CD14-positive monocyte (primary cell): Measurements from ENCODE around the gene MED12L. TPM values are rescaled to one million over a fixed set of nuclear protein-coding genes. Genes with fewer than 3 reads are reported as not detected.

Source experiments
- DNase-seq, 3 donors: peaks; one replicate each; pipeline ENCODE4 v3.0.0-alpha.2; 2011 to 2022
- H2AFZ ChIP-seq: 2 replicates; pipeline ENCODE4 v1.6.0; 2012; ENCODE audit warnings: mild to moderate bottlenecking, low read depth, low read length, inconsistent platforms; ENCODE audit not compliant: insufficient read depth, poor library complexity, severe bottlenecking
- H3K27ac ChIP-seq, 2 donors: 1 replicate in 1 of 2; 2 replicates in 1 of 2; pipeline ENCODE4 v1.5.1; 2012 to 2013; ENCODE audit warnings: low read length in 2 of 2, control low read depth in 1 of 2, inconsistent platforms in 1 of 2, low read depth in 1 of 2, mild to moderate bottlenecking in 1 of 2
- H3K27me3 ChIP-seq, 2 donors: one replicate each; pipeline versions ENCODE4 v1.6.0 to v1.6.1; 2011 to 2013; ENCODE audit warnings: low read length in 2 of 2; ENCODE audit not compliant: control insufficient read depth in 2 of 2, insufficient read depth in 2 of 2
- H3K36me3 ChIP-seq, 2 donors: replicated peaks in 1 of 2; 1 replicate in 1 of 2; 2 replicates in 1 of 2; pipeline versions ENCODE4 v1.5.1 to v1.6.1; 2012 to 2013; ENCODE audit warnings: low read length in 2 of 2, control low read depth in 1 of 2, inconsistent platforms in 1 of 2, mild to moderate bottlenecking in 1 of 2; ENCODE audit not compliant: insufficient read depth in 2 of 2, control insufficient read depth in 1 of 2
- H3K4me1 ChIP-seq, 2 donors: 1 replicate in 1 of 2; 2 replicates in 1 of 2; pipeline versions ENCODE4 v1.5.1 to v1.6.1; 2012 to 2013; ENCODE audit warnings: low read length in 2 of 2, control low read depth in 1 of 2, inconsistent platforms in 1 of 2, mild to moderate bottlenecking in 1 of 2, moderate library complexity in 1 of 2; ENCODE audit not compliant: insufficient read depth in 2 of 2, control insufficient read depth in 1 of 2
- H3K4me2 ChIP-seq: replicated peaks from 2 replicates; pipeline ENCODE3; 2012; ENCODE audit warnings: low read length, moderate library complexity, mild to moderate bottlenecking; ENCODE audit not compliant: poor library complexity, severe bottlenecking; ENCODE audit errors: extremely low read depth
- H3K4me3 ChIP-seq, 3 experiments: fragments of 200-600 bp in 1 of 3; sonication (generic) in 1 of 3; replicated peaks in 1 of 3; 1 replicate in 2 of 3; 2 replicates in 1 of 3; pipeline ENCODE4 v1.5.1; 2011 to 2013; ENCODE audit warnings: low read length in 3 of 3, mild to moderate bottlenecking in 3 of 3, control low read depth in 2 of 3, low read depth in 2 of 3, inconsistent platforms in 1 of 3, moderate library complexity in 1 of 3
- H3K79me2 ChIP-seq: 2 replicates; pipeline ENCODE4 v1.6.0; 2012; ENCODE audit warnings: mild to moderate bottlenecking, control low read depth, inconsistent platforms, low read length, moderate library complexity; ENCODE audit not compliant: insufficient read depth
- H3K9ac ChIP-seq: 2 replicates; pipeline ENCODE4 v1.6.0; 2017; ENCODE audit warnings: low read length, mild to moderate bottlenecking; ENCODE audit not compliant: insufficient read depth, poor library complexity, severe bottlenecking
- H3K9me3 ChIP-seq, 2 donors: replicated peaks in 1 of 2; 1 replicate in 1 of 2; 2 replicates in 1 of 2; pipeline versions ENCODE4 v1.5.1 to v1.6.1; 2012 to 2013; ENCODE audit warnings: low read length in 2 of 2, control low read depth in 1 of 2; ENCODE audit not compliant: control insufficient read depth in 1 of 2, insufficient read depth in 1 of 2
- H4K20me1 ChIP-seq: 2 replicates; pipeline ENCODE4 v1.6.0; 2012; ENCODE audit warnings: mild to moderate bottlenecking, low read length, control low read depth, moderate library complexity; ENCODE audit not compliant: insufficient read depth
- H3K27ac Mint-ChIP-seq, 7 donors: one replicate each; pipeline ENCODE4 v1.8.0; 2020; ENCODE audit warnings: mild to moderate bottlenecking in 7 of 7, mixed read lengths in 7 of 7, moderate library complexity in 6 of 7, inconsistent platforms in 2 of 7
- H3K27me3 Mint-ChIP-seq, 3 donors: one replicate each; pipeline ENCODE4 v1.8.0; 2021 to 2022; ENCODE audit warnings: low read depth in 3 of 3, mild to moderate bottlenecking in 3 of 3, mixed read lengths in 3 of 3, moderate library complexity in 3 of 3, inconsistent platforms in 1 of 3
- H3K36me3 Mint-ChIP-seq, 2 donors: one replicate each; pipeline ENCODE4 v1.8.0; 2020; ENCODE audit warnings: mixed read lengths in 2 of 2, inconsistent platforms in 1 of 2, mild to moderate bottlenecking in 1 of 2
- H3K4me1 Mint-ChIP-seq: one replicate; pipeline ENCODE4 v1.8.0; 2020; ENCODE audit warnings: mild to moderate bottlenecking, mixed read lengths
- H3K4me3 Mint-ChIP-seq, 2 donors: one replicate each; pipeline ENCODE4 v1.8.0; 2020; ENCODE audit warnings: mild to moderate bottlenecking in 2 of 2, mixed read lengths in 2 of 2, moderate library complexity in 1 of 2
- H3K9me3 Mint-ChIP-seq, 7 donors: one replicate each; pipeline ENCODE4 v1.8.0; 2020 to 2022; ENCODE audit warnings: mixed read lengths in 7 of 7, mild to moderate bottlenecking in 6 of 7, moderate library complexity in 6 of 7, inconsistent platforms in 2 of 7
- CTCF ChIP-seq: fragments of 200-600 bp; IDR thresholded peaks from one replicate; pipeline ENCODE4 v1.8.0; 2022; ENCODE audit warnings: antibody characterized with exemption, mild to moderate bottlenecking
- WGBS: methylation state at CpG from one replicate; pipeline ENCODE4 v1.1.5; 2013; ENCODE audit warnings: missing lambda C conversion rate; ENCODE audit not compliant: insufficient coverage; 5-methylcytosine and 5-hydroxymethylcytosine counted together
- intact Hi-C, 2 donors: fragments of 100-400 bp; cut with micrococcal nuclease; formaldehyde crosslinking; loops; one replicate each; pipeline versions ENCODE4 v1.15.0 to v1.15.1; 2023
- polyA plus RNA-seq, 3 donors: library from polyadenylated mRNA; depleted of rRNA in 1 of 3; unstranded in 2 of 3; stranded (reverse) in 1 of 3; fragments of 300-500 nt in 2 of 3; fragments of >200 nt in 1 of 3; fragmentation: Illumina TruSeq in 2 of 3; gene quantifications; 1 replicate in 2 of 3; 2 replicates in 1 of 3; pipeline ENCODE4 v1.2.3, GENCODE V29; 2012 to 2021

Gene MED12L
- polyA plus RNA-seq, 3 donors = 0.12 to 0.29 TPM; not detected in 1

GRCh38 chr3:151200586-151200985 lies 115.1 kb downstream of the MED12L start:
- H3K4me1 Mint-ChIP-seq = peaks cover 3% of the 10 kb centered on the region
- no peak overlapping the region for H2AFZ ChIP-seq
- H3K27me3 Mint-ChIP-seq = no peaks in the 10 kb centered on the region
- no peaks in the 10 kb centered on the region for H3K36me3 ChIP-seq
- no peak overlapping the region for H3K9ac ChIP-seq
- H3K79me2 ChIP-seq = no peaks in the 10 kb centered on the region
- whole genome bisulfite sequencing = no CpG with 5 or more reads among the region's 2 CpGs
- H3K9me3 ChIP-seq = no peaks in the 10 kb centered on the region
- no peak overlapping the region for H3K27ac ChIP-seq
- no peak overlapping the region for H3K27ac Mint-ChIP-seq
- no peaks in the 10 kb centered on the region for H3K36me3 Mint-ChIP-seq
- no peaks in the 10 kb centered on the region for H3K9me3 Mint-ChIP-seq
- DNase-seq = no peak
- H3K4me2 ChIP-seq = no peak overlapping the region
- no peak overlapping the region for H3K4me3 Mint-ChIP-seq
- no peak overlapping the region for H3K4me3 ChIP-seq
- no peak for TF ChIP-seq CTCF
- intact Hi-C loops = no loop called here
- H3K27me3 ChIP-seq = no peaks in the 10 kb centered on the region
- H4K20me1 ChIP-seq = no peaks in the 10 kb centered on the region
- H3K4me1 ChIP-seq = no peaks in the 10 kb centered on the region

GRCh38 chr3:151201051-151201730 lies 115.7 kb downstream of the MED12L start:
- Histone ChIP-seq H3K9ac (no peak overlapping the region), H3K4me2 (no peak overlapping the region), H2AFZ (no peak overlapping the region), H3K27me3 (no peaks in the 10 kb centered on the region), H3K27ac (no peak overlapping the region), H3K79me2 (no peaks in the 10 kb centered on the region), H3K9me3 (no peaks in the 10 kb centered on the region), H3K4me3 (no peak overlapping the region), H3K36me3 (no peaks in the 10 kb centered on the region), H3K4me1 (no peaks in the 10 kb centered on the region), H4K20me1 (no peaks in the 10 kb centered on the region)
- no peak for TF ChIP-seq CTCF
- no peak for DNase-seq
- Mint-ChIP-seq H3K27me3 (no peaks in the 10 kb centered on the region), H3K4me1 (peaks cover 3% of the 10 kb centered on the region), H3K27ac (no peak overlapping the region), H3K9me3 (no peaks in the 10 kb centered on the region), H3K4me3 (no peak overlapping the region), H3K36me3 (no peaks in the 10 kb centered on the region)
- intact Hi-C loops = no loop called here
- WGBS = 100% methylated on average over 1 of the region's 7 CpGs
